Colonic mucosa (tissue), 4 donors: ENCODE results near the gene IL23A. TPM values are rescaled to one million over a fixed set of nuclear protein-coding genes. Genes with fewer than 3 reads are reported as not detected.

ENCODE experiments used
- DNase-seq: peaks from one replicate; pipeline ENCODE4 v3.0.0-alpha.2; 2020
- H3K27ac ChIP-seq: fragments of 200-600 bp; one replicate; pipeline ENCODE4 v1.8.0; 2021
- H3K27me3 ChIP-seq: fragments of 200-600 bp; one replicate; pipeline ENCODE4 v1.8.0; 2021
- H3K36me3 ChIP-seq: fragments of 200-600 bp; one replicate; pipeline ENCODE4 v1.8.0; 2021
- H3K4me1 ChIP-seq: fragments of 200-600 bp; one replicate; pipeline ENCODE4 v1.8.0; 2021; ENCODE audit warnings: mild to moderate bottlenecking
- H3K4me3 ChIP-seq: fragments of 200-600 bp; one replicate; pipeline ENCODE4 v1.8.0; 2021
- H3K9ac ChIP-seq, 2 donors: one replicate each; pipeline ENCODE4 v1.7.0; 2013; ENCODE audit warnings: control low read depth in 2 of 2, low read depth in 2 of 2, low read length in 2 of 2
- H3K9me3 ChIP-seq: fragments of 200-600 bp; one replicate; pipeline ENCODE4 v1.8.0; 2021
- intact Hi-C: fragments of 100-400 bp; cut with DNase I; formaldehyde crosslinking; loops from one replicate; pipeline ENCODE4 v1.14.1; 2022
- total RNA-seq, 2 donors: library from RNA; stranded (reverse); fragmentation: NEBNext Ultra II Directional in 1 of 2; extraction: Animal tissue kit (Norgen Biotek cat#: 25700) in 1 of 2; gene quantifications; one replicate each; pipeline ENCODE4 v1.2.1, GENCODE V29; 2021
- TF ChIP-seq, protein P1 (sequence below): fragments of 200-600 bp; IDR thresholded peaks from one replicate; pipeline ENCODE4 v1.8.0; 2022; ENCODE audit warnings: antibody characterized with exemption, mild to moderate bottlenecking
- donor health status: healthy.
- donor health status: DM: no; HTN: no; CAD: no.
- donor health status: DM: no; HTN: no; CAD: no.

Gene IL23A
- total RNA-seq, 2 donors from 2014 or later, result 0.27 TPM; not detected in 1

DNA sequence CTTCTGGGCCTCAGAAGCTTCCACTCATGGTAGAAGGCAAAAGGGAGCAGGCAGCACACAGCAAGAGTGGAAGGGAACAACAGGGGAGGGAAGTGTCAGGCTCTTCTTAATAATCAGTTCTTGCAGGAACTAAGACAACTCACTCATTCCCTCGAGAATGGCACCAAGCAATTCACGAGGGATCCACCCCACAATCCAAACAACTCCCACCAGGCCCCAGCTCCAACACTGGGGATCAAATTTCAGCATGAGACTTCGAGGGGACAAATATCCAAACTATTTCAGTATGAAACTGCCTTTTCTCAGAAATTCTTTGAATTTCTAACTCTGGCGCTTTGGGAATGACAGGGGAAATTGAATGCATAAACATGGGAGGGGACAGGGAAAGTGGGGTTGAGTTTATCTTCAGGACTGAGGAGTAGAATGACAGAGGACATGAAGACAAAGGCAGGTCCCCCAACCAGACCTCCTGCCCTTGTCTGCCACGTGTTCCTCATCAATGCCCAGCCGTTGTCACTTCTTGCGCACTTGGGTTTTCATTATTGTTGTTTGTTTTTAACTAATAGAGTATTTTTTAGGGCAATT, 48.6 kb downstream of the IL23A start:
- no peaks in the 10 kb centered on the region for H3K36me3 ChIP-seq
- no peak overlapping the region for H3K9ac ChIP-seq
- no peak overlapping the region for H3K4me3 ChIP-seq
- no peaks in the 10 kb centered on the region for H3K4me1 ChIP-seq
- DNase-seq, result no peak
- intact Hi-C loops, result no loop called here
- TF ChIP-seq, protein P1, sequence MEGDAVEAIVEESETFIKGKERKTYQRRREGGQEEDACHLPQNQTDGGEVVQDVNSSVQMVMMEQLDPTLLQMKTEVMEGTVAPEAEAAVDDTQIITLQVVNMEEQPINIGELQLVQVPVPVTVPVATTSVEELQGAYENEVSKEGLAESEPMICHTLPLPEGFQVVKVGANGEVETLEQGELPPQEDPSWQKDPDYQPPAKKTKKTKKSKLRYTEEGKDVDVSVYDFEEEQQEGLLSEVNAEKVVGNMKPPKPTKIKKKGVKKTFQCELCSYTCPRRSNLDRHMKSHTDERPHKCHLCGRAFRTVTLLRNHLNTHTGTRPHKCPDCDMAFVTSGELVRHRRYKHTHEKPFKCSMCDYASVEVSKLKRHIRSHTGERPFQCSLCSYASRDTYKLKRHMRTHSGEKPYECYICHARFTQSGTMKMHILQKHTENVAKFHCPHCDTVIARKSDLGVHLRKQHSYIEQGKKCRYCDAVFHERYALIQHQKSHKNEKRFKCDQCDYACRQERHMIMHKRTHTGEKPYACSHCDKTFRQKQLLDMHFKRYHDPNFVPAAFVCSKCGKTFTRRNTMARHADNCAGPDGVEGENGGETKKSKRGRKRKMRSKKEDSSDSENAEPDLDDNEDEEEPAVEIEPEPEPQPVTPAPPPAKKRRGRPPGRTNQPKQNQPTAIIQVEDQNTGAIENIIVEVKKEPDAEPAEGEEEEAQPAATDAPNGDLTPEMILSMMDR, result no peak
- no peak overlapping the region for H3K27ac ChIP-seq
- H3K9me3 ChIP-seq, result no peaks in the 10 kb centered on the region
- H3K27me3 ChIP-seq, result no peaks in the 10 kb centered on the region

- Histone ChIP-seq H3K27ac (no peak overlapping the region), H3K4me1 (no peaks in the 10 kb centered on the region), H3K4me3 (no peak overlapping the region), H3K9me3 (no peaks in the 10 kb centered on the region), H3K9ac (no peak overlapping the region), H3K36me3 (no peaks in the 10 kb centered on the region), H3K27me3 (no peaks in the 10 kb centered on the region)
- no peak for DNase-seq
- intact Hi-C loops, result no loop called here
- TF ChIP-seq, protein P1, result no peak
These were observed 50.7 kb downstream of the IL23A start for GRCh38 chr12:56389412-56389811.

Other genes starting within 250 kb of the IL23A start
- gene PA2G4, start 234.3 kb upstream of the IL23A start, total RNA-seq, result 100 to 1,000 TPM in 1 of 2 donors, 10 to 100 TPM in 1; 69.6 to 155 TPM
- gene RPL41, start 222.3 kb upstream of the IL23A start, total RNA-seq, result 1,000 to 10,000 TPM; 3,248 to 3,669 TPM
- gene ZC3H10, start 220.6 kb upstream of the IL23A start, total RNA-seq, result 1 to 10 TPM; 3.5 to 6.1 TPM
- 10 to 100 TPM; 63.9 to 72.8 TPM for gene ESYT1, start 210.6 kb upstream of the IL23A start, total RNA-seq
- 10 to 100 TPM; 18.6 to 19.1 TPM for gene MYL6B, start 186.3 kb upstream of the IL23A start, total RNA-seq
- 1,000 to 10,000 TPM; 1,641 to 1,922 TPM for gene MYL6, start 180.5 kb upstream of the IL23A start, total RNA-seq
- gene SMARCC2, start 149.4 kb upstream of the IL23A start, total RNA-seq, result 10 to 100 TPM; 80.1 to 84.2 TPM
- gene RNF41, start 117.0 kb upstream of the IL23A start, total RNA-seq, result 10 to 100 TPM; 29.0 to 36.0 TPM
- 10 to 100 TPM; 30.3 to 68.4 TPM for gene NABP2, start 114.5 kb upstream of the IL23A start, total RNA-seq
- 100 to 1,000 TPM; 158 to 163 TPM for gene SLC39A5, start 108.8 kb upstream of the IL23A start, total RNA-seq
- gene ANKRD52, start 80.5 kb upstream of the IL23A start, total RNA-seq, result 10 to 100 TPM; 39.3 to 57.7 TPM
- gene COQ10A, start 71.9 kb upstream of the IL23A start, total RNA-seq, result 1 to 10 TPM; 4.2 to 4.5 TPM
- 100 to 1,000 TPM; 367 to 437 TPM for gene CS, start 38.6 kb upstream of the IL23A start, total RNA-seq
- 100 to 1,000 TPM in 1 of 2 donors, 10 to 100 TPM in 1; 76.8 to 144 TPM for gene CNPY2, start 22.9 kb upstream of the IL23A start, total RNA-seq
- gene PAN2, start 4.9 kb upstream of the IL23A start, total RNA-seq, result 10 to 100 TPM; 48.1 to 68.0 TPM
- 10 to 100 TPM; 62.6 to 63.2 TPM for gene STAT2, start 21.2 kb downstream of the IL23A start, total RNA-seq
- gene APOF, start 24.0 kb downstream of the IL23A start, total RNA-seq, result under 1 TPM in 1 of 2 donors, not detected in 1; 0.15 TPM
- gene TIMELESS, start 110.5 kb downstream of the IL23A start, total RNA-seq, result 10 to 100 TPM in 1 of 2 donors, 1 to 10 TPM in 1; 9.1 to 36.4 TPM
- not detected for gene MIP, start 115.8 kb downstream of the IL23A start, total RNA-seq
- gene SPRYD4, start 129.7 kb downstream of the IL23A start, total RNA-seq, result 1 to 10 TPM; 4.0 to 4.2 TPM
- gene GLS2, start 149.3 kb downstream of the IL23A start, total RNA-seq, result 1 to 10 TPM; 1.7 to 3.0 TPM
- 10 to 100 TPM; 16.8 to 42.7 TPM for gene RBMS2, start 182.9 kb downstream of the IL23A start, total RNA-seq